Measurements from ENCODE around the gene SBF2.

- TF ChIP-seq POLR2A (IDR thresholded peaks at IDR 0.05): no peak
- no peak for TF ChIP-seq CTCF (IDR thresholded peaks at IDR 0.05)
Observed at GRCh38 chr11:10164621-10165020, 129.4 kb downstream of the SBF2 start.
